GM19035 (cell line): ENCODE measurements around the gene MAX.
"Not testable (repeated sequence)": the region's sequence is repeated elsewhere in the genome, so short reads cannot be mapped to it uniquely, and the experiment has no call there.

ENCODE experiments used
- ATAC-seq: cut with Tn5 transposase; IDR thresholded peaks from one replicate; pipeline ENCODE4 v1.9.1; 2021; ENCODE audit not compliant: unreplicated experiment

MAX gene

DNA sequence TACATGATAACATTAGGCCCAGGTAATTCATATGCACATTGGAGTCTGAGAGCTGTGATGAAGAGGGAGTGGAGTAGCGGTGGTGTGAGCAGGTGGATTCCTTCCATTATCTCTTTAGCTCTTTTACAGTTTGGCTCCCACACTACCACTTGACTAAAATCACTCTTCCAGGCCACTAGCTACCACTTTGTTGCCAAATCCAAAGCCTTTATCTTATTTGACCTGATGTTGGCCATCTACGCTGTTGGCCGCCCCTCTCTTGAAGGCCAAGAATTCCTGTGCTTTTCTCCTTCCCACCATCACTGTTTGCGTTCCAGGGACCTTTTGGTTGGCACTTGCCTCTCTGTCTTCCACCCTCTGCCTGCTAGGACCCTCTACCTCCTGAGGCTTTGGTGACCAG lies 4.0 kb upstream of the MAX start:
- ATAC-seq, result no peak

DNA sequence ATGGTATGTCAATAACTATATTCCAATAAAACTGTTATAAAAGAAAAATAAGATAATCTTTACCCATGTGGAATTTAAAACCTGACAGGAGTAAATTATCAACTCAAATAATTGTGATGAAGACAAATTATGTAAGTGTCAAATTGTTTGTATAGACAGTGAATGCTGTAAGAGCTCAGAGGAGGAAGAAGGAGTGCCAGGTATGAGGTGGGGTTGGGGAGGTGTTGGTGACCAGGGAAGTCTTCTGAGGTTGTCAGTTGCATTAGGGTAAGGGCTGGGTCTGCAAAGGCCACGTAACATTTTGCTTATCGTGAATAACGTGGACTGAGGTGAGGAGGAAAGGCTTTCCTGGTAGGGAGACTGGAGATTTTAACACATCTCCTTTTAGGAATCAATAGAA lies 2.5 kb upstream of the MAX start:
- no peak for ATAC-seq

DNA sequence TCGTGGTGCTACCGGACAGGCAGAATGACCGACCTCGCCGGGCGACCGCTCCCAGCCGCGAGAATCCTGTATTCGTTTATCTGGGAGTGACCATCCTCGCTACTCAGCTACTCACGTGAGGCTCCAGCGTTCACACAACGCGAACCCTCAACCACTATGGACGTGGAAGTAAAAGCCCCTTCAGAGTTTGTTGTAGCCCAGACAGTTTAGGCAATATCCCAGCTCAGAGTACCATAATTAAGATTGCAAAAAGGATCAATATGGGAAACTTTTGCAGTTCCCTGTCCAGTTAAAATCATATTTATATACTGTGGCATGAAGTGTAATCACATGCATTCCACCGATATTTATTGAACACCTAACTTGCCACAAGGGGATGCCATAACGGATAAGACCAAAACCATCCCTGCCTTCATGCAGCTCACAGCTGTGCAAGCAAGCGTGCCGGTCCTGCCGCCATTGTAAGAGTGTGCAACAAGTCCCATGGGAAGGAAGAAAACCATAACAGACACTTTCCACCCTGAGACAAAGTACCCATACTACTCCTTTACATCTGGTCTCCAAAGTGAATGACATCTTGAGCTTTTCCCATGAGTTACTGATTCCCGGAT lies 938 bp upstream of the MAX start:
- no peak for ATAC-seq

DNA sequence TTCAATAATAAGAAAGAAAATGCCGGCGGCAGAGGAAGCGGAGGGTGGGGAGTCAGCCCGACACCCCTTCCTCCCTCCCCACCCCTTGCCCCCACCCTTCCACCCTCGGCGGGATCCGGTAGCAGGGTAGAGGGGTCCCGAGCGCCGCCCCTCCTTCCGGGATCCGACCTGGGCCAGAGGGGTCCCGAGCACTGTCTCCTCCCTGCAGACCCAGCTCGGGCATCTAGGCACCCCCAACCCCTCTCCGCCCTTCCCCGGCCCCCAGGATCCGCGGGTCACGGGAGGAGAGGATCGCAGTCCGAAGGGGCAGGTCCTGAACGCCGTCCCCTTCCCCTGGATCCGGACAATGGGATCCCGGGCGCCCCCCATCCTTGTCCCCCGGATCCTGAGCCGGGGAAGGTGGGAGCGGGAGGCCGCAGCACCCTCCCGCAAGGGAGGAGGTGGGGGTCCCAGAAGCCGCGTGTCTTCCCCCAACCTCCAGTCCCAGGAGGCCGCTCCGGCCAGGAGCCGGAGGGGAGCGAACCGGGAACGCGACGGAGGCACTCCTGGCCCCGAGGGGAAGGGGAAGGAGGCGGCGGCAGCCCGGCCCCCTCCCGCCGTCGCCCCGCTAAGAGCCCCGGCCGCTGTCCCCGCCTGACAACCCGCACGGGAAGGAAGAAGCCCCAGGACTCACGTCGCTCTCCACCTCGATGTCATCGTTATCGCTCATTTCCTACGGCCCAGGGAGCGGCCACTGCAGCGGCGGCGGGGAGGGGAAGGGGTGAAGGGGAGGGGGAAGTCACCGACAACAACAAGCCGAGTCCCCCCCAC lies 481 bp downstream of the MAX start:
- peak; percentile 39 for ATAC-seq

DNA sequence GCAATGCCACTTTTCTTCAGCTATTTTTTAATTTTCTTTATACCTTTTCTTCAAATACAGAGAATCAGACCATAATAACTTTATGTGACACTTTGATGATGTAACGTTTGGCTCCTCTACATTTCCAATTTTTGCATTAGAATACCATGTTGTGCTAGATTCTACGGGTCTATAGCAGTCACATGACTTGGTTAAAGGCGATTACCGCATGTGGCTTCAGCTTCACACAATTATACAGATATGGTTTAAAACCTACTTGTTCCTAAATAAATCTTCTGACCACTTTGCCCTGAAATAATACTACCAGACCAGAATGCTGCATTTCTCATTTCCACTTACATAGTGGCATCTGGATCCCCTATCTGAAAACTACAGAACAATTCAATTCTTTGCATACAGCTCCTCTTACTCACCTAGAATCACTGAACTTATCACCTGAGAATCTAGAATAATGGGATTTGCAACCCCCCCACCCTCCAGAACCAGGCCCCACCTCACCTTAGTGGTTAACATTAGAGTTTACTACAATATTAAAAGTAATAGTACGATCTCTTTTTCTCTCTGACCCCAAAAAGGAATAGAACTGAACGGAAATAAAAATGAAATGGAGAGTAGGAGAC lies 1.3 kb downstream of the MAX start:
- ATAC-seq, result no peak

DNA sequence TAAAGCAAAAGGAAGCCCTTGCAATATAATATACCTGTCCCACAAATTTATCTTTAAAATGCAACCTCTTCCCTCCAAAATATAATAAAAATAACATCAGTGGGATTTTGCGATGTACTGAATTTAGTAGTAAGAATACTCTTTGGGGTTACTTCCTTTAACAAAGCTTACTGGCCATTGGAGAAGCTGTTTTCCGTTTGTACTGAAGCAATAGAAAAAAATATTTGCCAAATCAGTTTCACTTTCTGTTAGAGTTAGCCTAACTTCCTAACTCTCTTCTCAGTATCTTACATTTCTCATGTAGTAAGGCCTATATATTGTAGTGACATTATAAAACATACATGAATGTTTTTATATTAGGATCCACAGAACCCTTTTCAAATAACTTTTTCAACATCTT lies 3.7 kb downstream of the MAX start:
- ATAC-seq, result no peak

DNA sequence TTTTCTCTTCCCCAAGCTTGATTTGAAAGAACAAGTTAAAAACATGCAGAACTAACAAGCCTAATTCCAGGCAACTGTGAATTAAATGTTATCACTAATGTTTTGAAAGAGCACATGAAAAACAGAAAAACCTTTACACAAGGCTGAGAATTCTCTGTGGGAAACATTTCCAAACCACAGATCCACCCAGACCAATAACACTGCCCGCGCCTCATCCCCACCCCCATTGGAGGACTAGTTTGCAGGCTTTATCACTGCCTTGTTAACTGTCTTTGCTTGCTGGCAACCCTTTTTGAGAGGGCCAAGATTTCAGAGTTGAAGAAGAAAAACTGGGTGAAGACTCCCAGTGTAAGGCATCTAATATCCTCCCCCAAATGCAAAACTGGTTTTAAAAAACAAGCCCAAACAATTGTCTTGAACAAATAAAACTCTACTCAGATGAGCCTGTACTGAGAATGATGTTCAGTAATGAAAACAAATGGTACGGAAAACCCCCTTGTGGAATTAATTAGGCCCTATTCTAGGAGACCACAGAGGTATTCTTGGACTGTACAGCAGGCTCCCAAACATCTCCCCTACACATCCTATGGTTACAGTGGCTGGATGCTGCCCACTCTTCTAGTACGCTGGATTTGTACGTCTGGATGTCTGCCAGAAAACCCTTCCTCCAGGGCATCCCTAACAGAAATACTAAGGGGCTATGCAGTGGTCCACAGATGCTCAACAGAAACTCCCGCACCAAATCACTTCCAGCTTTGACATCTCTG lies 5.8 kb downstream of the MAX start:
- no peak for ATAC-seq

DNA sequence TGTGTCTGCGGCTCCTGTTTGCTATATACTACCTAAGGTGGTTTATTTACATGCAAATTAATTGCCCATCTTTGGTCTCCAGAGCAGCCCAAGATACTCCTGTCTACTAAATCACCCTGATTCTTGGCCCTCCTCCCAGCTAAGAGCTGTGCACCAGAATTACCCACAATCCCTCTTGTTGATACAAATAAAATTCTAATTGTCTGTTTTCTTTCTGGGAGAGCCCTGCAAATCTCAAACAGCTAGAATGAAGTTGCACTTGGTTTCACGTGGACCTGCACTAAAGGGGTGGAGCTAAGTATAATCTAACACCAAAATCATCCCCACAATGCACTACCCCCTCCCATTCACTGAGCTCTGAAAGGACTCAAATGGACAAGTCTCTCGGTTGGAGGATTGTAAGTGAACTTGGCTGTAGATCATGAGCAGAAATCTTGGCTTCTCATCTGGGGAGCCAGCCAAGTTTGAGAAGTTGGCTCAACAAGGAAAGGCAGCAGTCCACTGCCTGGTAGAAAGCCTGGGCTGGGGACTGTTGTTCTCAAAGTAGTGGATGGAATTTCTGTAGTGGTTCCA lies 6.6 kb downstream of the MAX start:
- no peak for ATAC-seq

DNA sequence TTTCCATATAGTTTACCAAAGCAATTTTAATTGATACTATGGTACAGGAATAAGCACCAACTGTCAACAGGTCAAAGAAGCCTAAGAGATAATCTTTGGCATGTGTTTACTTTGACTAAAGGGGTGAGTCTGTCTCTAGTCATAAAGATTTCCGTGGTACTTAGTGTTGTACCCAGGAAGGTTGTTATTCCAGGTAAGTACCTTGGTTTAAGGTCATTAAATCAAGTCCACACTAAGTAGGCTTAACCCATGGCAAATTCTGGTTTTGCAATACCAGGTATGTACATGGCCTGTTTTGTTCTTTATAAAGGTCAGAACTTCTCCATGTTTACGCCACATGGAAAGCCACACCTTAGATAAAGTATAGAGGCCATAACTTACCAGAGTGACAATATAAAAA lies 10.0 kb downstream of the MAX start:
- no peak for ATAC-seq

DNA sequence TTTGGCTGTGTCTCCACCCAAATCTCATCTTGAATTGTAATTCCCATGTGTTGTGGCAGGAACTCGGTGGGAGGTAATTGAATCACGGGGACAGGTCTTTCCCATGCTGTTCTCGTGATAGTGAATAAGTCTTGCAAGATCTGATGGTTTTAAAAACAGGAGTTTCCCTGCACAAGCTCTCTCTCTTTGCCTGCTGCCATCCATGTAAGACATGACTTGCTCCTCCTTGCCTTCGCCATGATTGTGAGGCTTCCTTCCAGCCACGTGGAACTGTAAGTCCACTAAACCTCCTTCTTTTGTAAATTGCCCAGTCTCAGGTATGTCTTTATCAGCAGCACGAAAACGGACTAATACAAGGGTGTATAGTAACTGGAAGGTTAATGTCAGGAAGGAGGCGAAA lies 14.5 kb downstream of the MAX start:
- ATAC-seq, result not testable (repeated sequence)

DNA sequence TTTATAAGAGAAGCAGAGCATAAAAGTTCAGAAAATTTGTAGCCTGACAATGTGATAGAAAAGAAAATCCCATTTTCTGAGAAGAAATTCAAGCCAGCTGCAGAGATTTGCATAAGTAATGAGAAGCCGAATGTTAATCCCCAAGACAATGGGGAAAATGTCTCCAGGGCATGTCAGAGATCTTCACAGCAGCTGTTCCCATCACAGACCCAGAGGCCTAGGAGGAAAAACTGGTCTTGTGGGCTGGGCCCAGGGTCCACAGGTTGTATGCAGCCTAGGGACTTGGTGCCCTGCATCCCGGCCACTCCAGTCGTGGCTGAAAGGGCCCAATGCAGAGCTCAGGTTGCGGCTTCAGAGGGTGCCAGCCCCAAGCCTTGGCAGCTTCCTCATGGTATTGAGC lies 15.6 kb downstream of the MAX start:
- ATAC-seq, result not testable (repeated sequence)

DNA sequence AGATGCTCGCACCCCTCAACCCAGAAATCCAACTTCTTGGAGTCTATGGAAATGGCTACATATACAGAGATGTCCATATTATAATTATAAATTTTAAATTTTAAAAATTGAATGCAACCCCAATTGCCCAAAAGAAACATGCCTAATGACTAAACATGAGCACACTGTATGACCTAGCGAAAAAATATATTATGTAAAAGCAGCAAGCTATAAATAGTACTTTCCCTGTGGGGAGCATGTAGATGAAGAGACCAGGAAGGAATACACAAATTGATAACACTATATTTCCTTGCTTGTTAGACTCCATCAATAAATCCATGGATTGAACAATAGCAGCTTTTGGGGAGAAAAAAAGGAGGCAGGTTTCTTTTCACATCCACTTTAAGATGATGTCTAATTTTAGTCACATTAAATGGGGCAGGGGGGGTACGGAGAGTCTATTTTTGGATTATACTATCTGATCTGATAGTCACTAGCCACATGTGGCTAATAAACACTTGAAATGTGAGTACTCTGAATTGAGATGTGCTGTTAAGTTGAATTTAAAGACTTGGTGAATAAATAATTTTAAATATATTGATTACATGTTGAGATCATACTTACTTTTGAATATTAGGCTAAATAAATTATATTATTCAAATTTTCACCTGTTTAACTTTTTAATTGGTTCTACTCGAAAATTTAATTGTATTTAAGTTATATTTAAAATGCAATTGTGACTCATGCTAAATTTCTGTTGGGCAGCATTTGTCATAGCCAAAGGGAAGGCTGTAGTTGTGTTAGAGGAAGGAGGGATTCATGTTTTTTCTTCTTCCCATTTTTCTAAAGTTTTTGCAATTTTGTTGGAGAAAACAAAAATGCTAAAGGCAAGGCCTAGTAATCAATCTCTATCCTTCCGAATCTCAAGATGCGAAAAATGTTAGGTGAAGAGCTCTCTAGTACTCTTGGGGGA lies 17.5 kb downstream of the MAX start:
- ATAC-seq, result no peak

DNA sequence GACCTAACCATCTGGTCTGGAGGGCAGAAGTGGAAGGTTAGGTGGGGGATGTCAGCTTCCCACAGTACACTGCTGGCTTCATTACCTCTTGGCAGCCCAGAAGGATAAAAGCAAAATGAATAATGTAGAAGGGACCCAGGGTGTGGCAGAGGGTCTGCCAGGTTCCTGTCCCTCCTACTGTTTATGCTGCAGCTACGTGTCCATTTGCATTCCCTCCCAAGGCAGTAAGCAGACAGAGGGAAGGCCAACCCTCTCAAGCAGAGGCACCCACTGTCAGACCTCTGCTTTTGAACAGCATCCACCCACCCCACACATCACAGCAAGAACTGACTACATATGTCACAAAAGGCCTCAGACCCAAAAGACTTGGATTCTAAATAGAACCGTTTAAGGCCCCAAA lies 19.4 kb downstream of the MAX start:
- ATAC-seq, result no peak

DNA sequence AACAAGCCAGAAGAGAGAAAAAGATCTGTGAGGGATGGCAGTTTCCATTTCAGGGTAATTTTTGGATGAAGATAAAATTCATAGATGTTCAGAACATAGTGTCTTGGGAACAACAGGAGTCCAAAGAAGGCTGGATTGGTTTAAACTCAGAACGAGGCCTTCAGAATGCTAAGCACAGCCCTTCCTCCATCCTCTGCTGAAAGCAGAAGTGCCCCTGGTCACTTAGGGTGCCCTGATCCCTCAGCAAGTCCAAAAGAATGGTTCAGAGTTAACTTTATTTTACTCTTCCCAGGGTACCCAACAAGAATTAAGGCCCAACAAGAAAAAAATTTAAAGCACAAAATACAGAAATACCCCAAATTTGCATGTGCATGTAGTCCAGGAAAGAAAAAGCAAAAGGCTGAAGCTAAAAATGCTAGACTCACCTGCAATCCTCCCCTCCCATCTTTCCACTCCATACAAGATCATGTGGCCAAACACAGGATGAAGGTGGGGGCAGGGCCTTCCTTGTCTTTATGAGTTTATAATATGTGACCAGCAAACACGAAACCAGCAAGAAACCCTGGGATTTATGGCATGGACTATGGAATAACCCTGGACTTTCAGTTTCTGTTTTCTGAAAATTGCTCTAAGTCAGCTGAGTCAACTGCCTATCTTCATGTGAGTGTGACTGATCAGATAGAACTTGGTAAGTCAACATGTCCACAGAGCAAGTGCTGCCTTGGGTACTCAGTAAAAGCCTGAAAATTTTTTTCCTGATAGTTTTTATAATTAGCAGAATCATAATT lies 21.2 kb downstream of the MAX start:
- no peak for ATAC-seq

DNA sequence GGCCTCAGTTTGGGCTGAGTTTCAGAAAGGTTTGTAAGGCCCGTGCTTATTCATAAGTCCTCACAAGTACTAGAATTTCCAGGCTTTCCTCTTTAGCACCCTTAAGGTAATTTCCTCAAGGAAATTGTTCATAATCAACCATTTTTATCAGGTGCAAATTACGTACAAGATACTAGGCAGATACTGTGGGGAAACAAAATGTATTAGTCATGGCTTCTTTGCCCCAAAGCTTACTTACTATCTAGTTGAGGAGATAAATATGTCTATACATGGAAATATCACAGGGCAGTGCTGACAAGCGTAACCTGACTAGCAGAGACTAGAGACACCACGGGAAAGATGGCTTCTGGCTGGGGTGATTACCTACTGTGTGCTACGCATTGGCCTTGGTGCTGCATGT lies 22.5 kb downstream of the MAX start:
- ATAC-seq, result no peak

DNA sequence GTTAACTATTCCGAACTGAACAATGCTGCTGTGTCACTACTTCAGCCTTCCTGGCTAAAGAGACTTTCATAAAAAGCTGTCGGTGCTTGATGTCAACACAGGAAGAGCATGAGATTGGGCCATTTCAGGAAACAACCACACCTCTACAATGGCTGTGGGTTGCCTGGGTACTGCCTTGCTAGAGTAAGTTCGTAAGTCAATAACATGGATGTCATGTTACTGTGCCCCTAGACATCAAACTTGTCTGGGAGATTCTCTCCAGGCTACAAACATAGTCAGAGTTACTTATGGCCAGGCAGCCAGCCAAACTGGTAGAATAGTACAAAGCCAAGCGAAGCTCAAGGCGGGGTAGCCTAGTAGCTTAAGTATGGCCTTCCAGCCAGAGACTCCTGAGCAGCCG lies 23.1 kb downstream of the MAX start:
- no peak for ATAC-seq

DNA sequence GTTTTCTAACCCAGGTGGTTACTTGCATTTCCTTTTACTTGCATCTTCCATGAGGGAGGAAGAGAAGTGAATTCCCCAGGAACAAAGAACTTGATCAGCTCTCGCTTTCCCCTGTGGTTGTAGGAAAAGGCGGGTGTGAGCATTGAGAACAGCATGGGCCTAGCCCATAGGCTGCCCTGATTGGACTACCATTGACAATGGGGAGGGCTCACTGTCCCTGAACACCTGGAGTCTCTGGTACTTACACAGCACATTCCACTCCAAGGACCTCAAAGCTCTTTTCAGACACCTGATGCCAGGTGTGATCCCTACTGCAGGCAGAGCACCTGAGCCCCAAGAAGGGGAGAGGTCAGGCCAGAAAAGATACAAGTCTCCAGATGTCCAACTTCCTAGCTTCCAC lies 25.0 kb downstream of the MAX start:
- no peak for ATAC-seq

DNA sequence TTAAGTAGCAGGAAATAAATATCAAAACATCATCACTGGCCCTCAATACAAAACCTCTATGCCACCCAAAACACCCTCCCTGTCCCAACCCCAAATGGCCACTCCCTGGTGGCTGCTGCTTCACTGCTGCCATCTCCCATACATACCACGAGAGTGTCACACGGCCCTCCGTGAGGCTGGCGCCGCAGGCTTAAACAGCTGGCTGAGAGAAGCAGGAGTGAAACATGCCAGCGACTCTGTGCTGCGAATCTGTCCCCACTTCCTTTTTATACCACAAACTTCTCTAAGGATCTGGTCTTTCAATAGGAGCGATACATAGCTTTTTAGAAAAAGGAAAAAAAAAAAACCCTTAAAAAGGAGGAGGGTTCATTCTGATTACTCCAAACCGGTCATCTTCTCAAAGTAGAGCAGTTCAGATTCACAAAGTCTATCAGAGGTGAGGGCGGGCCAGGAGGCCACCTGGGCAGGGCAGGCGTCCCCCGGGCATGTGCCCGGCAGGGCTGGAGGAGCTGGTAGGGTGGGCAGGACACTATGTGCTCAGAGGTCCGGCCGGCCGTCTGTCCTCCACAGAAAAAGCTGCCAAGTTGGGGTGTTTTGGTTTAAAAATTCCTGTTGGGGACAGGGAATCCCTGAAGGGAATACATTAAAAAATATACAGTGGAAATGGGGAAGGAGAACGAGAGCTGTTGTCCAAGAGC lies 26.5 kb downstream of the MAX start:
- ATAC-seq, result no peak
